Measurements from ENCODE around the gene ANKRD23. TPM values are rescaled to one million over a fixed set of nuclear protein-coding genes. Genes with fewer than 3 reads are reported as not detected.

The ANKRD23 gene
- total RNA-seq, 1 donor: 1.8 TPM

- peak; percentile 39 for DNase-seq (ENCODE audit: insufficient read length, low spot score, missing footprints)
- Histone ChIP-seq H3K4me1 (ENCODE audit: insufficient read depth, low read length) (no peaks in the 10 kb centered on the region), H4K20me1 (ENCODE audit: insufficient read depth, low read length) (no peaks in the 10 kb centered on the region), H3K9me3 (ENCODE audit: low read depth, low read length) (no peaks in the 10 kb centered on the region), H3K4me2 (ENCODE audit: insufficient read depth, low read length) (no peak overlapping the region), H3K36me3 (ENCODE audit: insufficient read depth, low read length) (peaks cover 3% of the 10 kb centered on the region), H3K79me2 (ENCODE audit: insufficient read depth, low read length) (no peaks in the 10 kb centered on the region), H3K27me3 (ENCODE audit: insufficient read depth, low read length) (no peaks in the 10 kb centered on the region), H3K4me3 (ENCODE audit: insufficient read depth, low read length) (no peak overlapping the region), H3K27ac (ENCODE audit: low read depth, low read length) (no peak overlapping the region), H2AFZ (ENCODE audit: low read length) (no peak overlapping the region)
- TF ChIP-seq CTCF (IDR thresholded peaks at IDR 0.05; ENCODE audit: extremely low read depth, low read depth, low read length): no peak
Observed at GRCh38 chr2:96842600-96842999, 1.2 kb downstream of the ANKRD23 start.

GRCh38 chr2:96841701-96842495 lies 1.9 kb downstream of the ANKRD23 start:
- no peaks in the 10 kb centered on the region for H3K79me2 ChIP-seq (ENCODE audit: insufficient read depth, low read length)
- no peak overlapping the region for H3K27ac ChIP-seq (ENCODE audit: low read depth, low read length)
- no peaks in the 10 kb centered on the region for H4K20me1 ChIP-seq (ENCODE audit: insufficient read depth, low read length)
- no peak overlapping the region for H2AFZ ChIP-seq (ENCODE audit: low read length)
- peaks cover 3% of the 10 kb centered on the region for H3K36me3 ChIP-seq (ENCODE audit: insufficient read depth, low read length)
- H3K9me3 ChIP-seq (ENCODE audit: low read depth, low read length): no peaks in the 10 kb centered on the region
- no peak for TF ChIP-seq CTCF (IDR thresholded peaks at IDR 0.05; ENCODE audit: extremely low read depth, low read depth, low read length)
- no peaks in the 10 kb centered on the region for H3K4me1 ChIP-seq (ENCODE audit: insufficient read depth, low read length)
- no peaks in the 10 kb centered on the region for H3K27me3 ChIP-seq (ENCODE audit: insufficient read depth, low read length)
- no peak overlapping the region for H3K4me2 ChIP-seq (ENCODE audit: insufficient read depth, low read length)
- H3K4me3 ChIP-seq (ENCODE audit: insufficient read depth, low read length): no peak overlapping the region
- DNase-seq (ENCODE audit: insufficient read length, low spot score, missing footprints): no peak

- Histone ChIP-seq H4K20me1 (ENCODE audit: insufficient read depth, low read length) (no peaks in the 10 kb centered on the region), H3K27me3 (ENCODE audit: insufficient read depth, low read length) (no peaks in the 10 kb centered on the region), H3K4me1 (ENCODE audit: insufficient read depth, low read length) (no peaks in the 10 kb centered on the region), H3K9me3 (ENCODE audit: low read depth, low read length) (no peaks in the 10 kb centered on the region), H3K4me3 (ENCODE audit: insufficient read depth, low read length) (no peak overlapping the region), H3K4me2 (ENCODE audit: insufficient read depth, low read length) (no peak overlapping the region), H2AFZ (ENCODE audit: low read length) (no peak overlapping the region), H3K36me3 (ENCODE audit: insufficient read depth, low read length) (no peaks in the 10 kb centered on the region), H3K79me2 (ENCODE audit: insufficient read depth, low read length) (no peaks in the 10 kb centered on the region), H3K27ac (ENCODE audit: low read depth, low read length) (no peak overlapping the region)
- peak; percentile 57 for DNase-seq (ENCODE audit: insufficient read length, low spot score, missing footprints)
- TF ChIP-seq CTCF (IDR thresholded peaks at IDR 0.05; ENCODE audit: extremely low read depth, low read depth, low read length): no peak
Observed at GRCh38 chr2:96839875-96840850, 3.7 kb downstream of the ANKRD23 start.
